HG03064 (cell line): Measurements from ENCODE around the gene DGUOK.
"Not testable (repeated sequence)": the region's sequence is repeated elsewhere in the genome, so short reads cannot be mapped to it uniquely, and the experiment has no call there.

Experiments used
- ATAC-seq: cut with Tn5 transposase; IDR thresholded peaks from one replicate; pipeline ENCODE4 v1.9.1; 2021; ENCODE audit warnings: low read depth; ENCODE audit not compliant: unreplicated experiment

Gene DGUOK

GRCh38 chr2:73899801-73900336 is 26.8 kb upstream of the DGUOK start:
- no peak for ATAC-seq

- no peak for ATAC-seq
Measured at GRCh38 chr2:73901143-73901542, 25.5 kb upstream of the DGUOK start.

GRCh38 chr2:73902284-73902683 is 24.4 kb upstream of the DGUOK start:
- ATAC-seq, result no peak

GRCh38 chr2:73903313-73903712 is 23.4 kb upstream of the DGUOK start:
- no peak for ATAC-seq

GRCh38 chr2:73903949-73904613 is 22.6 kb upstream of the DGUOK start:
- ATAC-seq, result not testable (repeated sequence)

GRCh38 chr2:73904952-73905351 is 21.7 kb upstream of the DGUOK start:
- ATAC-seq, result no peak

- ATAC-seq, result no peak
Measured at GRCh38 chr2:73906847-73907505, 19.7 kb upstream of the DGUOK start.

- no peak for ATAC-seq
Measured at GRCh38 chr2:73907840-73908452, 18.7 kb upstream of the DGUOK start.

GRCh38 chr2:73908689-73909652 is 17.7 kb upstream of the DGUOK start:
- ATAC-seq, result no peak

- ATAC-seq, result no peak
Measured at GRCh38 chr2:73910873-73911547, 15.7 kb upstream of the DGUOK start.

GRCh38 chr2:73911548-73912208 is 15.0 kb upstream of the DGUOK start:
- no peak for ATAC-seq

GRCh38 chr2:73913414-73914054 is 13.1 kb upstream of the DGUOK start:
- ATAC-seq, result no peak

GRCh38 chr2:73914667-73915066 is 12.0 kb upstream of the DGUOK start:
- ATAC-seq, result no peak

GRCh38 chr2:73915437-73915993 is 11.2 kb upstream of the DGUOK start:
- no peak for ATAC-seq

GRCh38 chr2:73916666-73917065 is 10.0 kb upstream of the DGUOK start:
- no peak for ATAC-seq

GRCh38 chr2:73917296-73917695 is 9.4 kb upstream of the DGUOK start:
- ATAC-seq, result no peak

- ATAC-seq, result no peak
Measured at GRCh38 chr2:73917696-73918207, 8.9 kb upstream of the DGUOK start.

GRCh38 chr2:73918856-73919255 is 7.8 kb upstream of the DGUOK start:
- no peak for ATAC-seq
